ENCODE data around the gene CCDC137.
"Not testable (repeated sequence)": the region's sequence is repeated elsewhere in the genome, so short reads cannot be mapped to it uniquely, and the experiment has no call there.

CCDC137 gene

DNA sequence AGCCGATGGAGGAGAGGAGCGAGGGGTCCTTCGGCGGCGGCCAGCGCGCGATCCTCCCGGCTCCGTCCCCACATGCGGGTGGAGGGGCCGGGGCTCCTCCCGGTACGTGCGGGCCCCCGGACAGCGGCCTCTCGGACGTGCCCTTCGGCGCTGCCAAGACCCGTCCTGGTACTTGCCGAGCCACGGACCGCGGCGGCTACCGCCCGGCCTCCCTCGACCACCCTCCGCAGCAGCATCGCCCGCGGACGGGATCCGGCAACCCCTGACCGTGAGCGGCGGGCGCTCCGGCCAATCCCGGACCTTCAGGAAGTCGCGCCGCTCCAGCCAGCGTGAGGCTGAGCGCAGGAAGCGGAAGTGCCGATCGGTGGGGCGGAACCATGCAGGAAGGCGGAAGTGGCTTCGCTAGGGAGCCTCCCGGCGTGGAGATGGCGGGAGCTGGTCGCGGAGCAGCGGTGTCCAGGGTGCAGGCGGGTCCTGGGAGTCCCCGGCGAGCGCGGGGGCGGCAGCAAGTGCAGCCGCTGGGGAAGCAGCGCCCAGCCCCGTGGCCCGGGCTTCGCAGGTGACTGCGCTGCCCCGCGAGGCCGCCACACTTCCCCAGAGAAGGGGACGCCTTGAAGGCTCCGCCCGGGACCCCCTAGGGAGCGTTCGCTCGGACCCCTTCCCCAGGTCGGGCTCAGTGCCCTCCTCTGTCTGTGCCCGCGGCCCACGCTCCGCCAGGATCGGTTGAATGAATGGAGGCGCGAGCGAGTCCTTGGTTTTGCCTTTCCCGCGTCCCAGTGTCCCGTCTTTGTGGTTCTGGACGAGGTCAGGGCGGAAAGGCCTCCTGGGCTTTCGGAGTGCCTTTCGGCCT, at the start of gene CCDC137, which contains the start of gene OXLD1:
CCDC137 (plus strand) TSS at position 396 of the 850 bp plus-strand sequence; CDS start at position 426, 30 bp downstream.
OXLD1 (minus strand) TSS at position 264 of the 850 bp plus-strand sequence; CDS start at position 236, 28 bp downstream.
- peak; percentile 89 to 92 (median 90) for DNase-seq (ENCODE audit: low read depth in 2 of 3, low spot score in 1 of 3)

- DNase-seq (ENCODE audit: low read depth in 2 of 3, low spot score in 1 of 3) = no peak
Observed at GRCh38 chr17:81616877-81617276, 49.7 kb upstream of the CCDC137 start.

- not testable (repeated sequence) for DNase-seq (ENCODE audit: low read depth in 2 of 3, low spot score in 1 of 3)
Observed at GRCh38 chr17:81618307-81618706, 48.2 kb upstream of the CCDC137 start.

- DNase-seq (ENCODE audit: low read depth in 2 of 3, low spot score in 1 of 3) = no peak
Observed at GRCh38 chr17:81621494-81622130, 44.9 kb upstream of the CCDC137 start.

GRCh38 chr17:81630274-81630673, 36.3 kb upstream of the CCDC137 start:
- no peak for DNase-seq (ENCODE audit: low read depth in 2 of 3, low spot score in 1 of 3)

DNA sequence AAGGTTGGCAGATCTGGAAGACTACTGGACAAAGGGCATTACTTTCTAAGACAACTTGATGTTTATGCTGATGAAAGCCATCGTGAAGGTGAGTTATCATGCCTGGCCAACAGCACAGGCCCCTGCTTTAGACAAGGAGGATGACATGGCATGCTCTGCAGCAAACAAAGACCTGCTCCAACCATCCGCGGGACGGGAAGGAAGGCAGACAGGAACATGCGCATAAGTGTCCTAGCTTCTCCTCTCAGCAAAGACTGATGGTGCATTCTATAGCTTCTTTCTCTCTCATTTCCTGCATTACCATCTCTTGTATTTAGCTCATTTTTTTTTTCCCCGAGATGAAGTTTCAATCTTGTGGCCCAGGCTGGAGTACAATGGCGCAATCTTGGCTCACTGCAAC, 35.1 kb upstream of the CCDC137 start:
- DNase-seq (ENCODE audit: low read depth in 2 of 3, low spot score in 1 of 3) = no peak

- DNase-seq (ENCODE audit: low read depth in 2 of 3, low spot score in 1 of 3) = no peak
Observed at GRCh38 chr17:81635431-81635830, 31.1 kb upstream of the CCDC137 start.

DNA sequence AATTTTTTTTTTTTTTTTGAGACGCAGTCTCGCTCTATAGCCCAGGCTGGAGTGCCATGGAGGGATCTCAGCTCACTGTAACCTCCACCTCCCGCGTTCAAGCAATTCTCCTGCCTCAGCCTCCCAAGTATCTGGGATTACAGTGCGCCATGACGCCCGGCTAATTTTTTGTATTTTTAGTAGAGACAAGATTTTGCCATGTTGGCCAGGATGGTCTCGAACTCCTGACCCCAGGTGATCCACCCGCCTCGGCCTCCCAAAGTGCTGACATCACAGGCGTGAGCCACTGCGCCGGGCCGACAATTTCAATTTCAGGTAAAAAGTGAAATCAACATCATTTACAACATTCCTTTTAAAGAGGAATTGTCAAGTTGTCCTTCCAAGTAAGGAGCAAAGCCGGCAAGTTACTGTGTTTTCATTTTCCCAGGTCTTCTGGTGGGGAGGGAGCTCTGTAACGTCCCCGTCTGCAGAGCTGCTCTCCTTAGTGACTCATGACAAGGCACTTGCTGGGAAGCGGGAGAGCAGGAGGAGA, 30.5 kb upstream of the CCDC137 start:
- peak in 1 of 3 donors; percentile 5 for DNase-seq (ENCODE audit: low read depth in 2 of 3, low spot score in 1 of 3)

- DNase-seq (ENCODE audit: low read depth in 2 of 3, low spot score in 1 of 3) = peak; percentile 79 to 85 (median 83)
Observed at GRCh38 chr17:81636505-81637288, 29.8 kb upstream of the CCDC137 start, which contains the start of the genes NPLOC4 and TSPAN10. Gene NPLOC4, minus strand, starts transcription at chr17:81637112. Its CDS starts 182 bp downstream, at chr17:81636930. Gene TSPAN10, plus strand, starts transcription at chr17:81637196. Its CDS starts 5,217 bp downstream, at chr17:81642413.

- DNase-seq (ENCODE audit: low read depth in 2 of 3, low spot score in 1 of 3) = no peak
Observed at GRCh38 chr17:81638683-81639082, 27.9 kb upstream of the CCDC137 start.

- no peak for DNase-seq (ENCODE audit: low read depth in 2 of 3, low spot score in 1 of 3)
Observed at GRCh38 chr17:81640011-81640410, 26.5 kb upstream of the CCDC137 start.

DNA sequence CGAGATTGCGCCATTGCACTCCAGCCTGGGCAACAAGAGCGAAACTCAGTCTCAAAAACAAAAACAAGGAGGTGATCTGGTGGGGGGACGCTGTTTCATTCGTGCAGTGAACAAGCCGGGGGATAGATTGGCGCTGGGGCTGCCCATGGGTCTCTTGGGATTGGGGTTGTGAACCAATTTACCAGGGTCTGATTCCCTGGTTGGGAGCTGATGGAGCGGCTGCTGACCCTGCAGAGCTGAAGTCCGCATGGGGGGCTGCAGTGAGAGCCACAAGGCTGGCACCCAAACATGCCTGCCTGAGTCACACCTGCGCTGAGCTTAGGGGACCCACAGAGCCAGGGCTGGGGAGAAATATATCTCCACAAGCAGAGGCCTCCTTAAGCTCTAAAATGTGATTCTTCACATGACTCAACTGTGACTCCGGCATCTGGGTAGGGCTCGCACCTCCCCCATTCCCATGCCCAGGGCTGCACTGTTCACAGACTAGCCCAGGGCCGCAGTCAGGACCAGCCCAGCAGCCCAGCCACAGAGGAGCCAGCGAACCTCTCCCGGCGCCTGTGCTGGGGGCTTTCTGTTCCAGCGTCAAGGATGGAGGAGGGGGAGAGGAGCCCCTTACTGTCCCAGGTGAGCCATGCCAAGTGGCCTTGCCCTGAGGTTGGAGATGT, 24.6 kb upstream of the CCDC137 start:
- DNase-seq (ENCODE audit: low read depth in 2 of 3, low spot score in 1 of 3) = no peak

GRCh38 chr17:81644496-81644895, 22.0 kb upstream of the CCDC137 start:
- DNase-seq (ENCODE audit: low read depth in 2 of 3, low spot score in 1 of 3) = no peak

- no peak for DNase-seq (ENCODE audit: low read depth in 2 of 3, low spot score in 1 of 3)
Observed at GRCh38 chr17:81644976-81645952, 21.3 kb upstream of the CCDC137 start.

DNA sequence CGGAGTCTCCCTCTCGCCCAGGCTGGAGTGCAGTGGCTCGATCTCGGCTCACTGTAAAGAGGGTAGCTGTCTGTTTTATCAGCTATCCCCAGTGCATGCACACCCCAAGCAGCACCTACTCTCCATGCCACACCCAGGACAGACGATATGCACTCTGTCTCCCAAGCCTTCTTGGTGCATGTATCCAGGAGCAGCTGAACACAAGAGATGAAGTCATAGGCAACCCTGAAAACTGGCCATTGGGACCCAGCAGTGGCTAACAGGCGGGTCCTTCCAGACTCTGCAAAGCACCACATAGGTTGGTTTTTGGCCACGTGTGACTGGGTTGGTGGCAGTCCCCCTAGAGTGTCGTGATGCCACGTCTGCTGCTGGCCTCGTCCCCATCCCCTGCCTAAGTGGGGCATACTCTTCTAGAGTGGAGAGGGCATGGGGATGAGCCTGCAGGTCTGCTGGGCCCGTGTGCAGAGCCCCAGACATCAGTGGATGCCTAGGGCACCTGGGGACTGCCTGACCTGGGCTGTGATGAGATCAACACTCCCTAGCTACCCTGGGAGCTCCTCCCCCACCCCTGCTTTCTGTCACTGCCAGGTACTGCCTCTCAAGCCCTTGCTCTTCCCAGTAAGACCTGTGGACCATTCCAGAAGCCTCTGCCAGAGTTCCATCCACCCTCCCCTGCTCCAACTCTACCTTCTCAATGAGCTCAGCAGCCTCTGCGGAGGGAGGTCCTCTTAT, 19.5 kb upstream of the CCDC137 start:
- no peak for DNase-seq (ENCODE audit: low read depth in 2 of 3, low spot score in 1 of 3)

DNA sequence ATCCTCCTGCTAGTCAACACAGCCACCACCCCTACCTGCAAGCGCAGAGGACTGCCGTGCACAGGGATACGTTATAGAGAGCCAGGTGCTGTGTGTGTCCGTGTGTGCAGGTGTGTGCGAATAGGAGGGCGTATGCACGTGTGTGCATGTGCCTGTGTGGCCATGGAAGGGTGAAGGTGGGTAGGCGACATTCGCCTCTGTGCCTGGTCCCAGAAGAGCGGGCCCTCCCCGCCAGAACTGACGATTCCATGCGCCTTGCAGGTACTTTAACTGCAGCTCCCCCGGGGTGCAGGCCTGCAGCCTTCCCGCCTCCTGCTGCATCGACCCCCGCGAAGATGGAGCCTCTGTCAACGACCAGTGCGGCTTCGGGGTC, 18.9 kb upstream of the CCDC137 start:
- no peak for DNase-seq (ENCODE audit: low read depth in 2 of 3, low spot score in 1 of 3)

DNA sequence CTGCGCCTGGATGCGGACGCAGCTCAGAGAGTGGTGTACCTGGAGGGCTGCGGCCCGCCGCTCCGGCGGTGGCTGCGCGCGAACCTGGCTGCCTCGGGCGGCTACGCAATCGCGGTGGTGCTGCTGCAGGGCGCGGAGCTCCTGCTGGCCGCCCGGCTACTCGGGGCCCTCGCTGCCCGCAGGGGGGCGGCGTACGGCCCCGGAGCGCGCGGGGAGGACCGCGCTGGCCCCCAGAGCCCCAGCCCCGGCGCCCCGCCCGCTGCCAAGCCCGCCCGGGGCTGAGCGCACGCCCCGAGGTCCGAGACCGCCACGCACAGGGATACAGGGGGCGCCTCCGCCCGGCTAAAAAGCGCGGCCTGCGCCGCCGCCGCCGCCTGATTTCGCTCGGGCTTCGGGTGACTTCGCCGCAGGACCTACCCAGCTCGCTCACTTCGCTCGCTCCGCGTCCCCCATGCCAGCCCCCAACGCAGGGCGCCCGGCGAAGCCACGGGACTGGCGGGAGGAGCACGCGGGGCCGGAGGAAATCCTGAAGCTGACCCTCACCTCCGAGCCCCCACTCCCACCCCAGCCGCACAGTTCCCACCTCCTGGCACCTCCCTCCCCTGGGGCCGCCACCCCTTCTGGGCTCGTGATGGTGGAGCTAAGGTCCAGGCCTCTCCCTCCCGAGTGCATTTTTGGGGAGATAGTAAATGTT, 18.4 kb upstream of the CCDC137 start:
- no peak for DNase-seq (ENCODE audit: low read depth in 2 of 3, low spot score in 1 of 3)

GRCh38 chr17:81648707-81649085, 17.8 kb upstream of the CCDC137 start:
- no peak for DNase-seq (ENCODE audit: low read depth in 2 of 3, low spot score in 1 of 3)
